ENCODE data around the gene SLC22A7. TPM values are rescaled to one million over a fixed set of nuclear protein-coding genes. Genes with fewer than 3 reads are reported as not detected.
"Not testable (repeated sequence)": the region's sequence is repeated elsewhere in the genome, so short reads cannot be mapped to it uniquely, and the experiment has no call there.

SLC22A7 gene
- total RNA-seq, 2 donors from 2014 or later: not detected

GRCh38 chr6:43298565-43299337 lies 691 bp downstream of the SLC22A7 start:
- no peaks in the 10 kb centered on the region for H3K4me1 ChIP-seq (replicated peaks)
- H3K27ac ChIP-seq: no peak overlapping the region
- no peaks in the 10 kb centered on the region for H3K9me3 ChIP-seq
- H3K4me3 ChIP-seq: no peak overlapping the region
- intact Hi-C loops (cut with DNase I): no loop called here
- WGBS: 72% methylated on average over 12 of the region's 12 CpGs
- no peak for TF ChIP-seq POLR2A (IDR thresholded peaks at IDR 0.05)
- TF ChIP-seq CTCF (IDR thresholded peaks at IDR 0.05): no peak
- TF ChIP-seq POLR2AphosphoS5 (IDR thresholded peaks at IDR 0.05): no peak
- H3K27me3 ChIP-seq (replicated peaks; ENCODE audit: insufficient read depth): no peaks in the 10 kb centered on the region
- H3K36me3 ChIP-seq: no peaks in the 10 kb centered on the region
- DNase-seq (ENCODE audit: low spot score): no peak

DNA sequence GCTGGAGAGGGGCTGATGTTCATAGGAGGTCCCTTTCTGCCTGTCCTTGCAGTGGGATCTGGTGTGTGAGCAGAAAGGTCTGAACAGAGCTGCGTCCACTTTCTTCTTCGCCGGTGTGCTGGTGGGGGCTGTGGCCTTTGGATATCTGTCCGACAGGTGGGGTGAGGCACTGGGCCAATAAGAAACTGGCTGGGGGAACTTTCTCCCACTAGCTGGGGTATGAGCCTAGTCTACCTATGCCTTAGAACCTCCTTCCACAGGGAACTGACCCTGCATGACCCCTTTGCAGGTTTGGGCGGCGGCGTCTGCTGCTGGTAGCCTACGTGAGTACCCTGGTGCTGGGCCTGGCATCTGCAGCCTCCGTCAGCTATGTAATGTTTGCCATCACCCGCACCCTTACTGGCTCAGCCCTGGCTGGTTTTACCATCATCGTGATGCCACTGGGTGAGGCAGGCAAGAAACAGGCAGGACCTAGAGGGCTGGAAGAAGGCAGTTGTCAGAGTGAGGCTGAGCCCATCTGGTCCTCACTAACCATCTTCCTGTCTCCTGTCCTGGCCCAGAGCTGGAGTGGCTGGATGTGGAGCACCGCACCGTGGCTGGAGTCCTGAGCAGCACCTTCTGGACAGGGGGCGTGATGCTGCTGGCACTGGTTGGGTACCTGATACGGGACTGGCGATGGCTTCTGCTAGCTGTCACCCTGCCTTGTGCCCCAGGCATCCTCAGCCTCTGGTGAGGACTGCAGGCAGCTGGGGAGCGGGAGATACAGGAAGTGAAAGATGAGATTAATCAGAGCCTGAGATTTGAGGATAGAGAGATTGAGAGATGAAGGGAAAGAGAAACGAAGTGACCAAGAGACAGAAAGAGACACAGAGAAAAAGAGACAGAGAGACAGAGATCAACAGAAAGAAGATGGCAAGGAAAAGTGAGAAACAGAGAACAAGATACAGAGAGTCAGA lies 1.6 kb downstream of the SLC22A7 start:
- Histone ChIP-seq H3K27ac (no peak overlapping the region), H3K36me3 (no peaks in the 10 kb centered on the region), H3K4me1 (replicated peaks) (no peaks in the 10 kb centered on the region), H3K9me3 (no peaks in the 10 kb centered on the region), H3K4me3 (no peak overlapping the region), H3K27me3 (replicated peaks; ENCODE audit: insufficient read depth) (no peaks in the 10 kb centered on the region)
- no peak for TF ChIP-seq POLR2AphosphoS5 (IDR thresholded peaks at IDR 0.05)
- TF ChIP-seq CTCF (IDR thresholded peaks at IDR 0.05): no peak
- no peak for TF ChIP-seq POLR2A (IDR thresholded peaks at IDR 0.05)
- intact Hi-C loops (cut with DNase I): no loop called here
- no peak for DNase-seq (ENCODE audit: low spot score)
- WGBS: 68% methylated on average over 18 of the region's 18 CpGs

- intact Hi-C loops (cut with DNase I): no loop called here
- no peak for TF ChIP-seq POLR2A (IDR thresholded peaks at IDR 0.05)
- TF ChIP-seq POLR2AphosphoS5 (IDR thresholded peaks at IDR 0.05): no peak
- Histone ChIP-seq H3K27ac (no peak overlapping the region), H3K27me3 (replicated peaks; ENCODE audit: insufficient read depth) (no peaks in the 10 kb centered on the region), H3K4me3 (no peak overlapping the region), H3K36me3 (no peaks in the 10 kb centered on the region), H3K4me1 (replicated peaks) (no peaks in the 10 kb centered on the region), H3K9me3 (no peaks in the 10 kb centered on the region)
- 89% methylated on average over 15 of the region's 15 CpGs for WGBS
- DNase-seq (ENCODE audit: low spot score): no peak
Measured at GRCh38 chr6:43301081-43301870, 3.2 kb downstream of the SLC22A7 start.

DNA sequence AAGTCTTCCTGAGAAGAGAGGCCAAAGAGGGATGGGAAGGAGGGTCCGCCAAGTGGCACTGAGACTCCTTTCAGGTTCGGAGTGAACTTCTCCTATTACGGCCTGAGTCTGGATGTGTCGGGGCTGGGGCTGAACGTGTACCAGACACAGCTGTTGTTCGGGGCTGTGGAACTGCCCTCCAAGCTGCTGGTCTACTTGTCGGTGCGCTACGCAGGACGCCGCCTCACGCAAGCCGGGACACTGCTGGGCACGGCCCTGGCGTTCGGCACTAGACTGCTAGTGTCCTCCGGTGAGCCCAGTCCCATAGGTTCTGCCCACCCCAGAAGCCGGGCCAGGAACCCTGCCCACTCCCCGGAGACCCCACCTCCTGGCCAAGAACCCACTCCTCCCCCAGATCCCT lies 4.1 kb downstream of the SLC22A7 start:
- Histone ChIP-seq H3K27ac (no peak overlapping the region), H3K27me3 (replicated peaks; ENCODE audit: insufficient read depth) (no peaks in the 10 kb centered on the region), H3K36me3 (no peaks in the 10 kb centered on the region), H3K4me1 (replicated peaks) (no peaks in the 10 kb centered on the region), H3K9me3 (no peaks in the 10 kb centered on the region), H3K4me3 (no peak overlapping the region)
- intact Hi-C loops (cut with DNase I): no loop called here
- DNase-seq (ENCODE audit: low spot score): no peak
- no peak for TF ChIP-seq POLR2AphosphoS5 (IDR thresholded peaks at IDR 0.05)
- 77% methylated on average over 18 of the region's 19 CpGs for WGBS

- DNase-seq (ENCODE audit: low spot score); H3K4me3 ChIP-seq; H3K27ac ChIP-seq; H3K36me3 ChIP-seq; H3K27me3 ChIP-seq (replicated peaks; ENCODE audit: insufficient read depth); intact Hi-C loops (cut with DNase I); H3K4me1 ChIP-seq (replicated peaks); H3K9me3 ChIP-seq: not testable (repeated sequence)
- WGBS: 89% methylated on average over 11 of the region's 11 CpGs
Measured at GRCh38 chr6:43303006-43303405, 4.9 kb downstream of the SLC22A7 start.

Data from prostate gland (tissue), 2 donors.